Keratinocyte (primary cell): ENCODE measurements around the gene PTPN14. TPM values are rescaled to one million over a fixed set of nuclear protein-coding genes. Genes with fewer than 3 reads are reported as not detected.

Experiments used
- DNase-seq: peaks from one replicate; pipeline ENCODE4 v3.0.0-alpha.2; 2011; ENCODE audit warnings: low read depth, missing footprints, low spot score
- FAIRE-seq: peaks from 2 replicates; lab custom pipeline; 2011; peaks lifted over from hg19 to GRCh38; lab: Jason Lieb, UNC
- H2AFZ ChIP-seq: 2 replicates; pipeline ENCODE4 v1.6.0; 2012; ENCODE audit warnings: low read length, control low read depth, inconsistent platforms; ENCODE audit not compliant: control insufficient read depth
- H3K27ac ChIP-seq: 2 replicates; pipeline ENCODE4 v1.5.1; 2011; ENCODE audit warnings: low read length; ENCODE audit not compliant: control insufficient read depth, insufficient read depth
- H3K27me3 ChIP-seq: 3 replicates; pipeline ENCODE4 v1.6.0; 2011; ENCODE audit warnings: low read length; ENCODE audit not compliant: control insufficient read depth, insufficient read depth; ENCODE audit errors: extremely low read depth
- H3K36me3 ChIP-seq, 2 experiments: 2 replicates in 1 of 2; 3 replicates in 1 of 2; pipeline ENCODE4 v1.5.1; 2011; ENCODE audit warnings: low read length in 2 of 2, mild to moderate bottlenecking in 1 of 2; ENCODE audit not compliant: control insufficient read depth in 2 of 2, insufficient read depth in 2 of 2; ENCODE audit errors: extremely low read depth in 1 of 2
- H3K4me1 ChIP-seq: 3 replicates; pipeline ENCODE4 v1.5.1; 2011; ENCODE audit warnings: low read length; ENCODE audit not compliant: control insufficient read depth, insufficient read depth; ENCODE audit errors: extremely low read depth
- H3K4me2 ChIP-seq: 3 replicates; pipeline ENCODE4 v1.6.0; 2011; ENCODE audit warnings: low read depth, low read length; ENCODE audit not compliant: control insufficient read depth, insufficient read depth; ENCODE audit errors: extremely low read depth
- H3K4me3 ChIP-seq, 3 experiments: fragments of 200-600 bp in 1 of 3; sonication (generic) in 1 of 3; 2 replicates in 2 of 3; 3 replicates in 1 of 3; pipeline ENCODE4 v1.5.1; 2011 to 2016; ENCODE audit warnings: low read length in 3 of 3, mild to moderate bottlenecking in 3 of 3, control low read depth in 2 of 3, inconsistent platforms in 1 of 3, low read depth in 1 of 3, mixed read lengths in 1 of 3, mixed run types in 1 of 3, moderate library complexity in 1 of 3; ENCODE audit not compliant: control insufficient read depth in 2 of 3, insufficient read depth in 2 of 3; ENCODE audit errors: extremely low read depth in 1 of 3
- H3K79me2 ChIP-seq: 2 replicates; pipeline ENCODE4 v1.6.0; 2012; ENCODE audit warnings: low read length; ENCODE audit not compliant: control insufficient read depth, insufficient read depth
- H3K9ac ChIP-seq: 3 replicates; pipeline ENCODE4 v1.6.0; 2011; ENCODE audit warnings: low read length; ENCODE audit not compliant: control insufficient read depth, insufficient read depth; ENCODE audit errors: extremely low read depth
- H3K9me1 ChIP-seq: 3 replicates; pipeline ENCODE4 v1.6.0; 2011; ENCODE audit warnings: low read length; ENCODE audit not compliant: control insufficient read depth, insufficient read depth; ENCODE audit errors: extremely low read depth
- H3K9me3 ChIP-seq: 2 replicates; pipeline ENCODE4 v1.5.1; 2012; ENCODE audit warnings: low read depth, low read length; ENCODE audit not compliant: control insufficient read depth
- H4K20me1 ChIP-seq: 3 replicates; pipeline ENCODE4 v1.6.0; 2011; ENCODE audit warnings: low read length; ENCODE audit not compliant: control insufficient read depth, insufficient read depth; ENCODE audit errors: extremely low read depth
- EZH2 ChIP-seq: IDR thresholded peaks from one replicate; pipeline ENCODE4 v1.6.1; 2012; ENCODE audit warnings: inconsistent platforms, mild to moderate bottlenecking, low read length, moderate library complexity
- dilution Hi-C: fragments of 300-500 bp; cut with MboI; formaldehyde crosslinking; loops from one replicate; pipeline ENCODE4 v1.7.0; 2020; ENCODE audit warnings: low sequenced_read_pairs; ENCODE audit not compliant: extremely low pct_ligation_motif_present
- polyA plus RNA-seq, 5 experiments: library from polyadenylated mRNA; depleted of rRNA in 3 of 5; stranded (reverse) in 3 of 5; stranded (forward) in 1 of 5; unstranded in 1 of 5; fragments of >200 nt; gene quantifications; 1 replicate in 1 of 5; 2 replicates in 3 of 5; 3 replicates in 1 of 5; pipeline versions ENCODE4 v1.2.1 to v1.2.3, GENCODE V29; 2011 to 2012; ENCODE audit warnings: missing spikeins in 2 of 5, low read depth in 1 of 5, low replicate concordance in 1 of 5
- TF ChIP-seq, protein P1 (sequence below), 3 experiments: IDR thresholded peaks in 1 of 3; conservative IDR thresholded peaks in 1 of 3; optimal IDR thresholded peaks in 1 of 3; 2 replicates in 2 of 3; 3 replicates in 1 of 3; pipeline versions ENCODE3 to v1.5.1; 2011; ENCODE audit warnings: low read length in 3 of 3, mild to moderate bottlenecking in 3 of 3, moderate library complexity in 2 of 3, control low read depth in 1 of 3, inconsistent platforms in 1 of 3; ENCODE audit not compliant: insufficient read depth in 2 of 3; ENCODE audit errors: extremely low read depth in 1 of 3

PTPN14 gene
- polyA plus RNA-seq, 1 donor (not counting 4 experiments of a cell fraction or from before 2014, with no cell fraction given), result 29.9 TPM

- Histone ChIP-seq H2AFZ (no peak overlapping the region), H3K4me3 (no peak overlapping the region), H3K4me1 (peaks cover 8% of the 10 kb centered on the region), H3K79me2 (no peaks in the 10 kb centered on the region), H3K9me1 (no peaks in the 10 kb centered on the region), H3K9me3 (no peaks in the 10 kb centered on the region), H4K20me1 (no peaks in the 10 kb centered on the region), H3K4me2 (no peak overlapping the region), H3K27ac (no peak overlapping the region), H3K9ac (no peak overlapping the region), H3K36me3 (peaks cover 43 to 51% of the 10 kb centered on the region in 2 experiments), H3K27me3 (no peaks in the 10 kb centered on the region)
- dilution Hi-C loops, result no loop called here
- no peak for FAIRE-seq
- TF ChIP-seq, protein P1, sequence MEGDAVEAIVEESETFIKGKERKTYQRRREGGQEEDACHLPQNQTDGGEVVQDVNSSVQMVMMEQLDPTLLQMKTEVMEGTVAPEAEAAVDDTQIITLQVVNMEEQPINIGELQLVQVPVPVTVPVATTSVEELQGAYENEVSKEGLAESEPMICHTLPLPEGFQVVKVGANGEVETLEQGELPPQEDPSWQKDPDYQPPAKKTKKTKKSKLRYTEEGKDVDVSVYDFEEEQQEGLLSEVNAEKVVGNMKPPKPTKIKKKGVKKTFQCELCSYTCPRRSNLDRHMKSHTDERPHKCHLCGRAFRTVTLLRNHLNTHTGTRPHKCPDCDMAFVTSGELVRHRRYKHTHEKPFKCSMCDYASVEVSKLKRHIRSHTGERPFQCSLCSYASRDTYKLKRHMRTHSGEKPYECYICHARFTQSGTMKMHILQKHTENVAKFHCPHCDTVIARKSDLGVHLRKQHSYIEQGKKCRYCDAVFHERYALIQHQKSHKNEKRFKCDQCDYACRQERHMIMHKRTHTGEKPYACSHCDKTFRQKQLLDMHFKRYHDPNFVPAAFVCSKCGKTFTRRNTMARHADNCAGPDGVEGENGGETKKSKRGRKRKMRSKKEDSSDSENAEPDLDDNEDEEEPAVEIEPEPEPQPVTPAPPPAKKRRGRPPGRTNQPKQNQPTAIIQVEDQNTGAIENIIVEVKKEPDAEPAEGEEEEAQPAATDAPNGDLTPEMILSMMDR (optimal IDR thresholded peaks at IDR 0.05 in 1 of 3, IDR thresholded peaks at IDR 0.05 in 1 of 3, conservative IDR thresholded peaks at IDR 0.05 in 1 of 3; ENCODE audit: extremely low read depth in 1 of 3, insufficient read depth in 2 of 3, low read length in 3 of 3), result no peak
- TF ChIP-seq EZH2, result no peak
- no peak for DNase-seq
Measured at GRCh38 chr1:214360525-214361164, 190.8 kb downstream of the PTPN14 start.

DNA sequence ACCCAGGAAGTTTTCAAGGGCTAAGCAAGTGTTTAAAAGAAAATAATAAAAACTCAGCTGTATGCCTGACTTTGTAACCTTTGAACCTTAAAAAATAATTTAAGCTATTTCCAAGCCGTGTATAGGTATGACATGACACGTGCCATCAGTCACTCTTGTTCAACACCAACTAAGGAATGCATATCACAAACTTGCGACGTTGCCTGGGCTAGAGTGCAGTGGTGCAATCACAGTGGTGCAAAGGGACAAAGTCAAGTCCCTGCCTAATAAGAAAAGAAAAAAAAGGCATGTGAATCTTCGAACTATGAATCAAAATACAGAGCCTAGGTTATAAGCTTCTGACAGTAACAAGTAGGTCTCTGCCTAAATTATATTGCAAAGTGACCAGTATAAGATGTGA, 191.3 kb downstream of the PTPN14 start:
- dilution Hi-C loops, result no loop called here

More for the DNA sequence above, 191.3 kb downstream of the PTPN14 start:
- H3K4me3 ChIP-seq, result no peak overlapping the region
- FAIRE-seq (no peak), DNase-seq (no peak)
- no peak overlapping the region for H3K4me2 ChIP-seq
- H3K79me2 ChIP-seq, result no peaks in the 10 kb centered on the region
- no peaks in the 10 kb centered on the region for H3K27me3 ChIP-seq
- peaks cover 46 to 54% of the 10 kb centered on the region in 2 experiments for H3K36me3 ChIP-seq
- peaks cover 8% of the 10 kb centered on the region for H3K4me1 ChIP-seq
- H3K9ac ChIP-seq, result no peak overlapping the region
- no peak overlapping the region for H3K27ac ChIP-seq
- TF ChIP-seq EZH2, result no peak
- TF ChIP-seq, protein P1 (optimal IDR thresholded peaks at IDR 0.05 in 1 of 3, IDR thresholded peaks at IDR 0.05 in 1 of 3, conservative IDR thresholded peaks at IDR 0.05 in 1 of 3; ENCODE audit: extremely low read depth in 1 of 3, insufficient read depth in 2 of 3, low read length in 3 of 3), result no peak
- no peaks in the 10 kb centered on the region for H4K20me1 ChIP-seq
- H2AFZ ChIP-seq, result no peak overlapping the region
- H3K9me3 ChIP-seq, result no peaks in the 10 kb centered on the region
- no peaks in the 10 kb centered on the region for H3K9me1 ChIP-seq
